Renal cortical epithelial cell (primary cell): ENCODE measurements around the gene ATP2B2. TPM values are rescaled to one million over a fixed set of nuclear protein-coding genes. Genes with fewer than 3 reads are reported as not detected.
"Not testable (repeated sequence)": the region's sequence is repeated elsewhere in the genome, so short reads cannot be mapped to it uniquely, and the experiment has no call there.

Experiments
- DNase-seq: peaks from one replicate; pipeline ENCODE4 v3.0.0-alpha.2; 2011; ENCODE audit warnings: low read depth
- total RNA-seq: library from RNA; depleted of rRNA; stranded (reverse); fragments of >200 nt; gene quantifications from 2 replicates; pipeline ENCODE4 v1.2.3, GENCODE V29; 2014

The ATP2B2 gene
- total RNA-seq, result under 0.01 TPM in 1 of 2 replicates, not detected in the other

DNA sequence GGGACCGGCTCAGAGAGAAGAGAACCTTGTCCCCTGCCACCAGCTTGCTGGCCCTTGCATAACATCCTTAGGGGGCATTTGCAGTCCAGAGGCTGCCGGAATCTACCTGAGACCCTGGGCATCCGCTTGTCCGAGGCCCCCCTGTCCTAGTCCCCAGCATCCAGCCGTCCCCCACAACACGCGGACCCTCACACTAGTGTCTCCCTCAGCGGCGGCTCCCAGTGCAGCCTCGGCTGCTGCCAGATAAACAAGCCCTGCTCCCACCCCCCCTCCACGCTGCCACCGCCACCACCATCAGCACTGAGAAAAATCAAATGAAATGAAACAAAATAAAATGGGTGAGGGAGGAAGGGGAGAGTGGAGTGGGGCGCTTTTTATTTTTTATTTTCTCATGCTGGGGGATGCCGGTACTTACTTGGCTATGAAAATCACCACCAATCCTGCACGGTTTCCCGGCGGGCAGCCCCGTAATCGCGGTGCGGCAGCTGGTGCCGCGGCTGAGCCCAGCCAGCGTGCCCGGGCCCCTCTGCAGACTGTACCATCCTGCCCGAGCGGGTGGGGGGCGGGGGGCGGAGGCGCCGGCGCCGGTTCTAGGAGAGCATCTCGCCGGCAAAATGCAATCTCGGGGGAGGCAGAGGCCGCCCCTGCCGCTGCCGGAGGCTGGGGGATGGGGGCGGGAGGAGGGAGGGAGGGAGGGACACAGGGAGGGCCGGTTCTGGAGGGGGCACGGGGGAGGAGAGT is at the start of gene ATP2B2:
ATP2B2 (minus strand) TSS at position 537 of the 741 bp plus-strand sequence. CDS start 56,043 bp downstream, outside the sequence.
- DNase-seq, result no peak

DNA sequence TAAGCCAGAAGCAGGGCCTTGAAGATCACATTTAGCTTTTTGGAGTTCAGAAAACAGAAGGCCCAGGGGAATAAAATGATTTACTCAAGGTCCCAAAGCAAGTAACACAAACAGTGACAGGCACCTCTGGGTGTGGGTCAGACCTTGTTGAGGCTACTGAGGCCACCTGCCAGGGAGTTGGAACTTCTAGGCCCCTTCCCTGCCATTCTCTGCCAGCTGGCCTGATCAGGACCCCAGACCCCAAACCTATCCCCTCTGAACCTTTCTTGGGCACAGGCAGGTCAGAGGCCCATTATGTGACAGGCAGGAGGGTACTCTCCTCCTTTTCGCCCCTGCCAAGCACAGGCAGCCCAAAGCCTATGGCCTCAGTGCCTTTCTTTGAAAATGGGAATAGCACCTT is 49.4 kb upstream of the ATP2B2 start:
- no peak for DNase-seq

DNA sequence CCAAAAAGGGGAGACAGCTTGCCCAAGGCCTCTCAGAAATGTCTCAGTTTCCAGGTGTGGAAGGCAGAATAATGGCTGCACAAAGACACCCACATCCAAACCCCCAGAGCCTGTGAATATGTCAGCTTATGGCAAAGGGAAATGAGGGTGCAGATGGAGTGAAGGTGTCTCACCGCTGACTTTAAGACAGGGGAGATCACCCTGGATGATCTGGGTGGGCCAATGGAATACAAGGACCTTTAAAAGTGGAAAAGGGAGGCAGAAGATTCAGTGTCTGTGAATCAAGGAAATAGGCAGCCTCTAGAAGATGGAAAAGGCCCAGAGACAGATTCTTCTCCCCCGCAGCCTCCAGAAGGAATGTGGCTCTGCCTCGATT is 48.8 kb upstream of the ATP2B2 start:
- no peak for DNase-seq

DNA sequence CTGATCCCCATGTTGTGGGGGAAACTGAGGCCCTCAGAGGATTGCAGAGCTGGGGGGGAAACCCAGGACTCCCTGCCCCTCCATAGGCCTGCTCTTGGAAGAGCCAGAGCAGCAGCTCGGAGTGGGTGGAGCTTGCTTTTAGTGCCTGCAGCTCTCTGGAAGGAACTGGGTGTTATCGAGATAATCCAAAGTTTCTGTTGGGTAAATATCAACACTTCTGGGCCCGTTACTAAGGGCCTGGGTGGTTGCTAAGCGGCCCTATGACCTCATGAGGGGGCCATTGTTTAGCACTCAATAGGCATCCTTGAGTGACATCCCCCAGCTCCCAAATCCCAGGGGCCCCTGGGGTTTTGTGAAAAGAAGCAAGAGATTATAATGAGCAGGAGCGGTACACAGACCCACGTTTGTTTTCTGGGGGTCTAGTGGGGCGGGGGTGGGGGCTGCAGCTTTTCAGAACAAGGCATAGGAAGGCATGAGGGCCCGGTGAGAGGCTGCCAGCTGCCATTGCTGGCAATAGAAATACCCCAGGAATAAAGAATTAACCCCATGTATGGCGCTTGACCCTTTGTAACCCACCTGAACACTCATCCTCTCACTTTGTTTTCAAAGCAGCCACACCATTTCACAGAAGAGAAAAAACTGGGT is 48.3 kb upstream of the ATP2B2 start:
- no peak for DNase-seq

DNA sequence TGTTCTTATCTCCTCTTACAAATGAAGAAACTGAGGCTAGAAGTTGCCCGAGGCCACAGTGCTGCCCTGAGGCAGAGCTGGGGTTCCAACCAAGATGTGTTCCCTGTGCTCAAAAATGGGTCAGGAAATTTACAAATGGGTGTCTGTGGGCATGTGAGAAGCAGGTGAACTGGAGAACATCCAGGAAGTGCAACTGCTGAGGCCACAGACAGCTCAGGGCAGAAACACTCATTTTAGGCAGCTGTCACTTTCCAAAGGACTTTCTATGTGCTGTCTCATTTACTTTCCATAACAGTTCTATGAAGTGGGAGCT is 47.2 kb upstream of the ATP2B2 start:
- no peak for DNase-seq

DNA sequence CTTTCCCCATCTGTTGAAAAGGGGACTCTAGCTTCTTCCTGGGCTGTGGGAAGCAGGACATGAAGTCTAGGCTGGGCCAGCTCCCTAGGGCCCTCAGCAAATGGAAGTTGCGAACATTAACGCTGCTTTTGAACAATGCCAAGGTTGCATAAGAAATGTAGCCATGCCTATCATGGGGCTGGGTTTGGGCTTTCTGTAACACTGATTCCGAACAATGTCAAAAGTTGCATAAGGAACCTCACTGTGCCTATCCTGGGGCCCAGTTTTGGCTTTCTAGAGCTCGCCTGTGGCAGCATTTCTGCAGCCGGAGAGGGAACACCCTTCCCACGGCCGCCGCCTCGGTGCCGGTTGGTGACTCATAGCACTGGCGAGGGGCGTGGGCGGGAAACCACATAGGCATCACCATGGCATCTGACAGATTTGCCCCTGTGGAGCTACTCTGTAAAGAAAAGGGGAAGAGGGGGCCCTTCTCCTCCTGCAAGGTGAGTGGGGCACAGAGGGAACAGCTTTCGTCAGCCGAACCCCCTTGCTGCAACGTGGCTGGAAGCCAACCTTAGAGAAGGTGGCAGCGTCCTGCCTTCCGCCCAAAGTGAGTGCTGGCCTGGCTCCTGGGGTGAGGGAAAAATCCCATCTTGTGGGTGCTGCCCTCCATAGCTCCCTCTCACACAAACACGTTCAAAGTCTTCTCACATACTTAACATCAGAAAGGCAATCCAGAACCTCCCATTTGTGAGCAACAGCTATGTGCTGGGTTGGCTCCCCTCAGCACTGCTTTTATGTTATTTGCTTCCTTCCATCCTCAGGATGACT is 46.6 kb upstream of the ATP2B2 start:
- DNase-seq, result peak; percentile 3

DNA sequence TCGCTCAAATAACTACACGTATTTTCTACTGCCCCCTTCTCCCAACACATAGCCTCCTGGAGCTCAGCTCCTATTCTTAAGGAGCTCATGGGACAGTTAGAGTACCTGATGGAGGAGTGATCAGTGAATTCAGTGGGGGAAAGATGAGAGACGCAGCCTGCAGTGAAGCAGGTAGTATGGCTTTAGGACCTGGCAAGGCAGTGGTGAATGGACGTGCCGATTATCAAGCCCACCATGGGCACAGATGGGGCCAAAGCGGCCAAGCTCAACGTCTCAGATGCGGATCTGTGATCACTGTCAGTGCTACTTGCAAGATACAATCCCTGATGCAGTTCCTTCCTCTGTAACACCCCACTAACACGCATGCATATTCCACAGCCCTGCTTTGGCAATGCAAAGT is 45.8 kb upstream of the ATP2B2 start:
- DNase-seq, result no peak

DNA sequence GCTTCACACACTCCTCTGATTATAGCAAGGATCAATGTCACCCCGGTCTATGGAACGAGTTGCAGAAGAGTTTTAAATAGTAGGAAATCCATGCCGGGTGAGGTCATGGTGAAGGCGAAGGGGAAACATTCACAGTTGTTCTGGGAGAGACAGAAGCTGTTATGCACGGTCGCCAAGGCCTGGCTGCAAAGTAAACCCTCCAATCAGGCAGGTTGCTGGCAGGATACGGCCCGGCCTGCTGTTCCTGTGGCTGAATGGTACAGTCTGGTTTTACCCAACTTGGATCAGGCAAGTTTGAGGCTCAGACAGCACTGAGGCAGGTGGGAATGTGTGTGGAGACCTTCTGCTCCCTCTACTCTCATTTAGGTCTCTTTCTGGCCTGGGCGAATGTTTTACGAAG is 45.3 kb upstream of the ATP2B2 start:
- no peak for DNase-seq

DNA sequence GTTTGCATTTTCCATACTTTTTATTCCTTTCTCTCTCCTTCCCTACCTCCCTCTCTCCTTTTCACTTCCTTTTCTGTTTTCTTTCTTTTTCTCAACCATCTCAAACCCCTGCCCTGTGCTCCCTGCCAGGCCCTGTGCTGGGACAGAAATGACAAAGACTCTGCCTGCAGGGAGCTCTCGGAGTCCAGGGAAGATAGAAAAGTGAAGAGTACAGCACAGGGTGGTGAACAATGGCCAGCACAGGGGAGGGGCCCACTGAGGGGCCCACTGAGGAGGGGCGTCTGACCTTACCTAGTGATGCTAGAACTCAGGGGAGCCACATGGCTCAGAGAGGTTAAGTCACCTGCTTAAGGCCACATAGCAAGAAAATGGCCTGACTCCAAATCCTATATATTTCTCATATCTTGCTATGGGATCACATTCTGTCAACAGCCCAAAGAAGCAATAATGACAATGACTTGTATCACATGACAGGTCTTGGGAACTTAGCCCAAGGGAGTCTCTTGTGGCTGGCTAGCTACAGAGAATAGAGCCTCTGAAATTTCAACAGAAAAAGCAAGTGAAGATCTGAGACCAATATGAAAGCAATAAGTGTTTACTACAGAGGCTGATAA is 44.3 kb upstream of the ATP2B2 start:
- no peak for DNase-seq

DNA sequence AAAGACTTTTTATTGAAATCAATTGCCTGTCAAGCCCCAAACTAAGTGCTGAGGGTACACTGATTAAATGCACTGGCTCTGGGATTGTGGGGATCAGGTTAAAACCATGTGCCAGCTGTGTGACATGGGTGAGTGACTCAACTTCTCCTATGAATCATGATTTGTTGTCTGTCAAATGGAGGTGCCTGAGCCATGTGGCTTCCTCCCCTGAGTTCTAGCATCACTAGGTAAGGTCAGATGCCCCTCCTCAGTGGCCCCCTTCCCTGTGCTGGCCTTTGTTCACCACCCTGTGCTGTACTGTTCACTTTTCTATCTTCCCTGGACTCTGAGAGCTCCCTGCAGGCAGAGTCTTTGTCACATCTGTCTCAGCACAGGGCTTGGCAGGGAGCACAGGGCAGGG is 43.6 kb upstream of the ATP2B2 start:
- no peak for DNase-seq

DNA sequence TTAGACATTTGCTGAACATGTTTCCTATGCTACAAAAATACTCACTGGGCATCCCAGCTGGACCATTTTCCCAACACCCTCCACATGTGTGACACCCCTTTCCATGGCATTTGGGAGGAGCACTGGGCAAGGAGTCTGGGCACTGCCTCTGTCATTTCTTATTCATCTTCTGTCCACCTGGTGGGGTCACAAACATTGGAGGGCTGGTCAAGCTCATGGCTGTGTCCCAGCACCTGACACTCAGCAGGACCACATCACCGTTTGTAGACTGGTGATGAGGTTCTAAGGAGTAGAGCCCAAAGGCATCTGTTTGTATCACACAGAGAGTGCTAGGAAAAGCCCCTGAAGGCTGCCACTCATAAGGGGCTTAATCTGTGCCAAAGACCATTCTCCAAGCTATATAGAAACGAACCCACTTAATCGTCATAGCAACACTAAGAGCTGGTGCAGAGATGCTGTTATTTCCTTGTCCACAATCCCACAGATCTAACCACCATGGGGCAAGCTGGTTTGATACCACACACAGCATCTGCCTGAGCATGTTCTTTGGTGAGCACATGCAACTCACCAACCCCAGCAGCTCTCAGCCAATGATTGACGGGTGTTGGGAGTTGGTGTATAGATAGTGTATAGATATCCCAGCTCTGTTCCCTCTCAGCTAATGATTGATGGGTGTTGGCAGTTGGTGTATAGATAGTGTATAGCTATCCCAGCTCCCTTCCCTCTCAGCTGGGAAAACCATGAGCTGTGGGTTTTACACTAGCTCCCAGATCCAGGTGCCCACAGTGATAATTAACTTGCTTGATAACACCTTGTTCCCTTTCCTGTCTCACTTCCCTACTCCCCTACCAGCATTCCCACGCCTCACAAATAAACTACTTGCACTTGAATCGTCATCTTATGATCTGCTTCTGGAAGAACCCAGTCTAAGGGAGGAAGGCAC is 42.7 kb upstream of the ATP2B2 start:
- DNase-seq, result no peak

DNA sequence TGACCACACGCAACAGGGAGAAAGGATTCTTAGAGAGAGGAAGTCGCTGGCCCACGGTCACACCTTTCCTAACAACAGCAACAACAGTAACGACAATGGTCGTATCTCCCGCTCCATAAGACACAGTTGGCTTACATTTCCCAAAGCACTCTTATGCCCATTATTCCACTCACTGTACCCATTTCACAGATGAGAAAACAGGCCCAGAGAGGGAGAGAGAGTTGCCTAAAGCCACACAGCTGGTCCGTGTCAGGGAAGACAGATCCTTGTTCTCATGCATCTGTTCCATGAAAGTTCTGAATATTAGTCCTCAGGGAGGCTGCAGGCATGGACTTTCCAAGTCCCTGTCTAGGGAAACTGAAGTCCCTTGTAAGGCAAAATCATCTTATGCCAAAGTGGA is 42.0 kb upstream of the ATP2B2 start:
- no peak for DNase-seq

DNA sequence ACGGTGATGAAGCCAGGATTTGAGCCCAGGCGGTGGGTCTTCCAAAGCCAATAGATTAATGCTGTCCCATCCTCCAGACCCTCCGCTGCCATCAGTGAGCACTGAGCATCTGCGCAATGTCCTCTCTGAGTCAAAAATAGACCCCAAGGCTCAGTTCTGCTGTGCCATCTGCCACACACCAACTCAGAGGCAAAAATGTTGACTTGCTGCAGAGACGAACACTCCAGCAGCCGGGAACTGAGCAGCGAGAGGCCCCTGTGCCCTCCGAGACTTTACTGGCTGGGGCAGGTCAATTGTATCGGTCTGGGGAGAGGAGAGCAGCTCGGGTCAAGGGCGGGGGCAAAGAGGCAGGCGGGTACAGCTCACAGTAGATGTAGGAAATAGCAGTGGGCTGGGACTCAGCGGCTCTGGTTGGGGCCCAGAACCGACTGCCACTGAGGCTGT is 41.5 kb upstream of the ATP2B2 start:
- DNase-seq, result no peak

DNA sequence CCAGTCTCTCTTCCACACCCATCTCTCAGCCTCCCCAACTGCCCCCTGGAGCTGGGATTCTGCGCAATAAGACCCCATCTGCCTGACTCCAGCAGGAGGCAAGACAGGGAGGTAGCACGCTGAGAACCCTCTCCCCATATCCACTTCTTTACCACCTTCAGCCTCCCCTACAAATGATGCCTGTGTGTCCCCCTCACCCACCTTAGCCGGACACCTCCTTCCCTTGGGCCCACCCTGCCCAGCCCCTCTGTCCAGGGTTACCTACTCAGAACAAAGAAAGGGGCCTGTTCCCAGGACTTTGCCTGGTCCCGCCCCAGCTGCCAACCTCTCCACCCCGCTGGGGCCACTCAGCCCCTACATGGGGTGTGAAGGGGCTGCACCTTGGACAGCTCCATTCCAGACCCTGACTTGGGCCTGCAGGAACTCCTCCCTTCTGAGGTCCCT is 40.8 kb upstream of the ATP2B2 start:
- DNase-seq, result no peak

DNA sequence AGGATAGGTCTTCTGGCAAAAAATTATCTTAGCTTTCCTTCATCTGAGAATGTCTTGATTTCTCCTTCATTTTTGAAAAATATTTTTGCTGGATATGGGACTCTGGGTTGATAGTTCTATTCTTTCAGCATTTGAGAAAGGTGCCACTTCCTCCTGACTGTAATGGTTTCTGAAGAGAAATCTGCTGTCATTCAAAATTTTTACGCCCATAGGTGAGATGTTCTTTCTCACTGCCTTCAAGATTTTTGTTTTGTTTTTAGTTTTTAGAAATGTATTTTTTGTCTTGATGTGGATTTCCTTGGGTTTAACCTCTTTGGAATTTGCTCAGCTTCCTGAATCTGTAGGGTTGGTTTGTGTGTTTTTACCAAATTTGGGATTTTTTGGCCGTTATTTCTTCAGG is 37.1 kb upstream of the ATP2B2 start:
- no peak for DNase-seq

DNA sequence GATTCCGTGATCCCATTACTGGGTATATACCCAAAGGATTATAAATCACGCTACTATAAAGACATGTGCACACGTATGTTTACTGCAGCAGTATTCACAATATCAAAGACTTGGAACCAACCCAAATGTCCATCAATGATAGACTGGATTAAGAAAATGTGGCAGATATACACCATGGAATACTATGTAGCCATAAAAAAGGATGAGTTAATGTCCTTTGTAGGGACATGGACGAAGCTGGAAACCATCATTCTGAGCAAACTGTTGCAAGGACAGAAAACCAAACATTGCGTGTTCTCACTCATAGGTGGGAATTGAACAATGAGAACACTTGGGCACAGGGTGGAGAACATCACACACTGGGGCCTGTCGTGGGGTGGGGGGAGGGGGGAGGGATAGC is 35.0 kb upstream of the ATP2B2 start:
- DNase-seq, result not testable (repeated sequence)

DNA sequence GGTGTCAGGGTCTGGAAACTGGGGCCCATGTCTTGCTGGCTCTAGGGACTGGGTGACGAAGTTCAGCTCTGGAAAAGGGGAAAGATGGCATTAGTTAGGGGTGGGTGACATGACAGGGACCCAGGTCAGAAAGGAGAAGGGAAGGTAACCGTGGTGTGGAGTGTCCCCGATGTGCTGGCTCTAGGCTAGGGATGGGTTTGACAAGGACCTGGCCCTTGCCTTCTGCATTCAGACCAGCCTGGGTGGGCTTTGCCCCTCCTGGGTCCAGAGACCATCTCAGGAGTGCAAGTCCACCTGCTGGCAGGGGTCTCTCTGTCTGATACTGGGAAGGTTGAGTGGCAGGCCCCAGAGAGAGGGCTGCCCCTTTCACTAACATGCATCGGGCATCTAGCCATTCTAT is 28.7 kb upstream of the ATP2B2 start:
- DNase-seq, result no peak

DNA sequence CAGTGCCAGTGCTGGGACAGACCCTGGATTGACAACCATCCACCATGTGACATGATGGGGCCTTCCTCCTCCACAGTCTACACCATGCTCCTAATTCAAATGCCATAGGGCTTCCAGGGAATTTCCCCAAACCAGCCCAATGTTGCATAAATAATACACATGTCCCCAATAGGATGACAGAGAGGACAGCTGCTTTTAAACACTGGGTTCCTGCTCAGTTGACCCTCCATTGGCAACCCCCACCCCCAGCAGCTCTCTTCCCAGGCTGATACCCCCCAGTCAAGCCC is 28.3 kb upstream of the ATP2B2 start:
- DNase-seq, result no peak

DNA sequence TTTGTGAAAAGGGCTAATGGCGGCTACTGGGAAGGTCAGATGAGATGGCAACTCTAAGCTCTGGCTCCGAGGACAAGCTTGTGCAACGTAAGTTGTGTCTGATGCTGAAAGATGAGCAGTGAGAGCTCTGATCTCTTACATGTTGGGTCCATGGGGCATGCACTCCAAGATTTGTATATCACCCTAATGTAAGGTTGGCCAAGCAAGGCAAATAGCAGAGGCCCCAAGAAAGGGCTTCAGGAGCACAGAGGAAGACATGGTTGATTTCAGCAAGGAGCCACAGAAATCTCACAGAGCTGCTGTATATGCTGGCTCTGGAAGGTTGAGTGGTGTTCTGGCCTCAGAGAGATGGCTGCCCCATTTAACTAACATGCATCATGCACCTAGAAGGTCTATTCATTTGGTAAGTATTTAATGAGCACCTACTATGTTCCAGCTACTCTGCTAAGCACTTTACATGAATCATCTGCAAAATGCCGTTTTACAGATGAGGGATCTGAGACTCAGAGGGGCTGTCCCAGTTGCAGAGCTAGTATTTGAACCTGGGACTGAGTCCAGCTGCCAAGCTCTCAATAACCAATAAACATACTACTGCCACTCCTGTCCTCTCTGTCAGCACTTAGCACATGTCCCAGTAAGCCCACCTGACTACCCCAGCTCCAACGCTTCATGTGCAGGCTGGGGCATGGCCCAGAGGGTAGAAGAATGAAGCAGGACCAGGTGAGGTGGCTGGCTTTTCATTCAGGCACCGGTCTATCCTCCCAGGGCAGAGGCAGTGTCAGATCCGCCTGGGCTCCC is 27.8 kb upstream of the ATP2B2 start:
- DNase-seq, result no peak

DNA sequence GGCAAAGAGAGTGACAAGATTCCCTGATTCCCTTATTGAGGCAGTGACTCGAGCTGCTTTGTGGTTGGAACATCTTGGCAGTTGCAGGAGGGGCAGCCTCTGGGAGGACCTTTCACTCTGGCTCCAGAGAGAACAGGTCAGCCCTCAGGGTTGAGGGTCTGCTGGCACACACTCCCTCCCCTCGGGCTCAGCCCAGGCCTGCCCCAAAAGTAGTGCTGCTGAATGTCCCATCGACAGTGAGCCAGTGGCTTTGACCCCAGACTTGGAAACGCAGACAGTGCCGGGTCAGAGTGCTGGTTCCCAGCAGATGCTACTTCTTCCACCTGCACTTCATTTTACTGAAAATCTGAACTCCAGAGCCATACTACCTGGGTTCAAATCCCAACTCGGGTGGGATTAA is 25.6 kb upstream of the ATP2B2 start:
- no peak for DNase-seq

DNA sequence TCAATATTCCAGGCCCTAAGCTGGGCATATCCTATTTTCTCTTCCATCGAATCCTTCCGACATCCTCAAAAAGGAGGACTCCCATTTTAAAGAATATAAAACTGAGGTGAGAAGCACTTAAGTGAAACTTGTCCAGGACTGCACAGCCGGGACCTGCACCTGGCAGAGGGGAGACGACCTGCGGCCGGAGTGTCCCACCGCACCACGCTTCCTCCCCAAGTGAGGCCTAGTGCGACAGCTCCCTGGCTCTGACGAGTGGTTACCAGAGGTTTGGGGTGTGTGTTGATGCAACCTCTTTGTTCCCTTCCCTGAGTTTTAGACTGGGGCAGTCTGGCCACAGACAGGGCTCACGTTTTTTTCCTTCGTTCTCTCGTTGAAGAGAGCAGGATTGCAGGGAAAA is 24.9 kb upstream of the ATP2B2 start:
- DNase-seq, result no peak
